Natural killer cell treated with Interleukin-12 subunit alpha and Interleukin-12 subunit beta and Interleukin-15 and Interleukin-18, amount 100 ng/mL, for 72 hours (primary cell): ENCODE data around the gene GTF3C1. TPM values are rescaled to one million over a fixed set of nuclear protein-coding genes. Genes with fewer than 3 reads are reported as not detected.

ENCODE experiments used
- ATAC-seq, 2 donors: fragments of 150-1000 bp; cut with Tn5 transposase in 1 of 2; sonication (Bioruptor Pico), chemical (Tn5 transposase) in 1 of 2; 2 replicates each; pipeline ENCODE4 v1.10.0; 2021
- DNase-seq: peaks from one replicate; pipeline ENCODE4 v3.0.0; 2022; ENCODE audit warnings: low spot score
- H3K27ac Mint-ChIP-seq, 2 donors: 1 replicate in 1 of 2; 2 replicates in 1 of 2; pipeline ENCODE4 v1.8.0; 2022; ENCODE audit warnings: mixed read lengths in 2 of 2, mild to moderate bottlenecking in 1 of 2, moderate library complexity in 1 of 2
- H3K27me3 Mint-ChIP-seq, 2 donors: 1 replicate in 1 of 2; 2 replicates in 1 of 2; pipeline ENCODE4 v1.8.0; 2022; ENCODE audit warnings: mixed read lengths in 2 of 2
- H3K36me3 Mint-ChIP-seq: one replicate; pipeline ENCODE4 v1.8.0; 2022; ENCODE audit warnings: mixed read lengths
- H3K4me1 Mint-ChIP-seq, 2 donors: 1 replicate in 1 of 2; 2 replicates in 1 of 2; pipeline ENCODE4 v1.8.0; 2022; ENCODE audit warnings: low read depth in 2 of 2, mixed read lengths in 2 of 2, mild to moderate bottlenecking in 1 of 2
- H3K4me3 Mint-ChIP-seq: one replicate; pipeline ENCODE4 v1.8.0; 2022; ENCODE audit warnings: mixed read lengths
- H3K9me3 Mint-ChIP-seq: 2 replicates; pipeline ENCODE4 v1.8.0; 2022; ENCODE audit warnings: mixed read lengths
- total RNA-seq, 2 donors: library from RNA; stranded (reverse); gene quantifications; one replicate each; pipeline ENCODE4 v1.2.3, GENCODE V29; 2022

GTF3C1 gene
- total RNA-seq, 2 donors from 2014 or later: 111 to 128 TPM

DNA sequence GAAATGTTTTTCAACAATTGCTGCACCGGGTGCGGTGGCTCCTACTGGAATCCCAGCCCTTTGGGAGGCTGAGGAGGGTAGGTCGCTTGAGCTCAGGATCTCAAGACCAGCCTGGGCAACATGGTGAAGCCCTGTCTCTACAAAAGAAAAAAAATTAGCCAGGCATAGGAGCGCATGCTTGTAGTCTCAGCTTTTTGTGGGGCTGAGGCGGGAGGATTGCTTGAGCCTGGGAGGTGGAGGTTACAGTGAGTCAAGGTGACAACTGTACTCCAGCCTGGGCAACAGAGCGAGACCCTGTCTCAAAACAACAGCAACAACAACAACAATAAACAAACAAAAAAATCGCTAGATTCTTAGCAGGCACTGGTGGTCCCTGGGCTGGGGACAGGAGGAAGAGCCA, 119.2 kb downstream of the GTF3C1 start:
- peak overlapping the region; percentile 47 for H3K4me3 Mint-ChIP-seq
- H3K27ac Mint-ChIP-seq: peak overlapping the region; percentile 49 to 95
- ATAC-seq (no peak), DNase-seq (peak; percentile 37)
- no peaks in the 10 kb centered on the region for H3K9me3 Mint-ChIP-seq
- no peaks in the 10 kb centered on the region for H3K27me3 Mint-ChIP-seq
- peaks cover 53 to 56% of the 10 kb centered on the region in 2 donors for H3K4me1 Mint-ChIP-seq
- H3K36me3 Mint-ChIP-seq: peaks cover 10% of the 10 kb centered on the region

DNA sequence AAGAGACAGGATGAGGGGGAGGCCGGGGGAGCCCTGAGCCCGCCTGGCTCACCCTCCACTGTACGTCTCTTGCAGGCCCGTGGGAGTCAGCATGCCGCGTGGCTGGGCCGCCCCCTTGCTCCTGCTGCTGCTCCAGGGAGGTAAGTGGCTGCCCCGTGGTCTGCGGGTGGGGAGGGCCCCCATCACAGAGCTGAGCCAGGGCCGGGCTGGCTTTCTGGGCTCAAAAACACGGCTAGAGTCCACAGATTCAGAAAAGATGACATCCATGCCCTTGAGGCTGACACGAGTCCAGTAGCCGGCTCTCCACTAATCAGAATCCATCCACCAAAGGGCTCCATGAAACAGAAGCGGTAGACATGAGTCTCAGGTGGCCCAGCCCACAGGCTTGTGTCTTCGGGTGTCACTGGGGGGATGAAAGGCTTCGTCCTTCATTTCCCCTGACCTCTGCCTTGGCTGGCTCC, 119.7 kb downstream of the GTF3C1 start:
- Mint-ChIP-seq H3K27ac (peak overlapping the region; percentile 49 to 95), H3K36me3 (peaks cover 12% of the 10 kb centered on the region), H3K4me3 (no peak overlapping the region), H3K9me3 (no peaks in the 10 kb centered on the region), H3K27me3 (no peaks in the 10 kb centered on the region), H3K4me1 (peaks cover 58 to 61% of the 10 kb centered on the region in 2 donors)
- ATAC-seq: no peak
- DNase-seq: peak; percentile 51

DNA sequence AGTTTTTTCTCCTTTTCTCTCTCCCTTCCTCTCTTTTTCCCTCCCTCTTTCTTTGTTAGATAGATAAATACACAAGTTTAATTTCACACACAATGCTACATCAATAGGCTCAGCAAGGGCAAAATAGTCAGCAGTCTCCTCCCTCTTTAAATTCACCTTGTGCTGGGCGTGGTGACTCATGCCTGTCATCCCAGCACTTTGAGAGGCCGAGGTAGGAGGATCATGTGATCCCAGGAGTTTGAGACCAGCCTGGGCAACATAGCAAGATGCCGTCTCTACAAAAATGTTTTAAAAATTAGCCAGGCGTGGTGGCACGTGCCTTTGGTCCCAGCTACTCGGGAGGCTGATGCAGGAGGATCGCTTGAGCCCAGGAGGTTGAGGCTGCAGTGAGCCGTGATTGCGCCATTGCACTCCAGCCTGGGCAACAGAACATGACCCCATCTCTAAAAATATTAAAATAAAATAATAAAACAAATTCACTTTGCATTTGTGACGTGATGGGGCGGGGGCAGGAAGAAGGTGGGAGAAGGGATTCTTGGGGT, 120.3 kb downstream of the GTF3C1 start:
- DNase-seq (peak; percentile 37), ATAC-seq (no peak)
- no peaks in the 10 kb centered on the region for H3K9me3 Mint-ChIP-seq
- peaks cover 13% of the 10 kb centered on the region for H3K36me3 Mint-ChIP-seq
- no peaks in the 10 kb centered on the region for H3K27me3 Mint-ChIP-seq
- peak overlapping the region; percentile 31 to 95 for H3K27ac Mint-ChIP-seq
- H3K4me1 Mint-ChIP-seq: peaks cover 64 to 67% of the 10 kb centered on the region in 2 donors
- peak overlapping the region; percentile 21 for H3K4me3 Mint-ChIP-seq

DNA sequence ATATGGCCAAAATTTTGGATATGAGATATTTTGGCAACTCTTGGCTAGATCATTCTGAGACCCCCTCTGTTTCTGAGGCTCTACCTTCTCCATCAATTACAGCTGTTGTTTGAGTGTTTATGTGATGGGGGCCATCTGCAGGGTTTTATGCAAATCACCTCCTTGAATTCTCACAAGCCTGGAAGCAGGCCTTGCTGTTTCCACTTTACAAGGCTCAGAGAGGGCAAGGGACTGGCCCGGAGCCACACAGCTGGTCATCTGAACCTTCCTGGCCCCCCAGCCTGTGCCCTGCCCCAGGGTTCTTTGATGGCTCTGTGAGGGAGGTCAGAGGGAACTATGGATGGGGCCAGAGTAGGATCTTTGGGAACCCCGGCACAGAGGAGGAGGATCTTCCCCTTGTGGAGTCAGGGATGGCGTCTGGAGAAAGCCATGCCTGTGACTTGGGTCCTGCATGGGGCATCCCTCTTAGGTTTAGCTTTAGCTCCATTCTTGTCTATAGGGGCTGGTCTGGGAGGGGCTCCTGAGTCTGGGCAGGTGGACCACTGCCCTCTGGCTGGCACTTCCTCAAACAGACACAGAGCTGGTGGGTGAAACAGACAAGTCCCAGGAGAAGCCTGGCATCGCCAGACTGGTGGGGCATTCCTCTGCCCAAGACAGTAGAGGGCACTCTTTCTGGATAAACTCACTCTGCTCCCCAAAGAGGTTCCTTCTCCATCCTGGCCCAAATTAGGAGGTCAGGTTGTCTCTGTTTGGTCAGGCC, 121.5 kb downstream of the GTF3C1 start:
- H3K27ac Mint-ChIP-seq: peak overlapping the region; percentile 93 to 95
- no peaks in the 10 kb centered on the region for H3K9me3 Mint-ChIP-seq
- no peaks in the 10 kb centered on the region for H3K27me3 Mint-ChIP-seq
- H3K4me3 Mint-ChIP-seq: peak overlapping the region; percentile 51
- H3K36me3 Mint-ChIP-seq: peaks cover 22% of the 10 kb centered on the region
- ATAC-seq (no peak), DNase-seq (peak; percentile 41)
- peaks cover 67 to 79% of the 10 kb centered on the region in 2 donors for H3K4me1 Mint-ChIP-seq

DNA sequence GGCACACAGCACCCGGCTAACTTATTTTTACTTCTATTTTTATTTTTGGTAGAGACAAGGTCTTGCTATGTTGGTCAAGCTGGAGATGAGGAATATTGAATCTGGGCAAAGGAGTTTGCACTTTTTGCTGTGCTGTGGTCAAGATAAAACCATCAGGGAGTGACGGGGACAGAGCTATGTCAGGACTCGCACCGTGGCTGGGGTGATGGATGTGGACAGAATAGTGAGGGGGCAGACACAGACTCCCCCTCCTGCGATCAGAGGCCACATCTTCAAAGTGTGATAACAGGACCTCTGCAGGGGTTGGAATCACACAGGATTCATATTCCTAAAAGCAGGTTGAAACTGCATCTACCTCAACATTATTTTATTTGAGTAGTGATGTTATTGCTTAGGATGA, 122.2 kb downstream of the GTF3C1 start:
- Mint-ChIP-seq H3K9me3 (no peaks in the 10 kb centered on the region), H3K27ac (peak overlapping the region; percentile 93 to 95), H3K27me3 (no peaks in the 10 kb centered on the region), H3K4me1 (peaks cover 60 to 74% of the 10 kb centered on the region in 2 donors), H3K4me3 (peak overlapping the region; percentile 74), H3K36me3 (peaks cover 24% of the 10 kb centered on the region)
- no peak for ATAC-seq
- peak; percentile 57 for DNase-seq

DNA sequence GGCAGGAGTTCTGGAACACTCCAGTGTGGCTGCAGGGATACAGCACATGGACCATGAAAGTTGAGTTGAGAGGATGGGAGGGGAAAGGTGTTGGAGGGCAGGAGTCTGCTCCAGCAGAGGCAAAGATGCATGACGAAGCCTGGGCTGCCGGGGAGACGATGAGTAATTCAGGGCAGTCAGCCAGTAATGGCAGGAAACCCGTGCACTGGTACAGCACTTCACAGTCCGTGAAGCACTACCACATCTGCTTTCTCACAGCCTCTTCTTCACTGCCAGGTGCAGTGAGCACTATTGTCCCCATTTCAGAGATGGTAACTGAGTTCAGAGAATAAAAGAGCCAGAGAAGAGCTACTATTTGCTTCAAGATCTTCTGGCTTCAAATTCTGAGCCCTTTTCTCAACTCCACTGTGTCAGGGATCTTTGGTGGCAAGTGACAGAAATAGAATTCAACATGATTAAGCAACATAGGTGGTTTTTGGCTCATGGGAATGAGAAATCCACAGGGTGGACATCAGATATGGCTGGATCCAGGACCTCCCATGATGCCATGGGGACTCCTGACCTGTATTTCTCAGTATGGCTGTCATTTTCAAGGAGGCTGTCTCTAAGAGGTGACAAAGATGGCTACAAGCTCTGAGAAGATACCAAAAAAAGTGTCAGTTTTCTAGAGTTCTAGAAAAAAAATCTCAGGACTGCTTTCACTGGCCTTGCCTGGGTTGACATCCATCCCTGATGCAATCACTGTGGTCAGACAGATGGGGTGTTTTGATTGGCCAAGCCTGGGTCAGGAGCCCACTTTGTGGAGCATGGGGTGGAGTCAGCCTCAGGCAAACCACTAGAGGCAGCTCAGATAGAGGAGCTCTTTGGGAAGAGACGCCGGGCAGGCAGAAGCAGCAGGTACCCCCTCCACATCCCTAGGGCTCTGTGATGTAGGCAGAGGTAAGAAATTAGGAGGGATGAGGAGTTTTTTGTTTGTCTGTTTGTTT, 123.0 kb downstream of the GTF3C1 start:
- H3K27ac Mint-ChIP-seq: peak overlapping the region; percentile 93 to 95
- H3K36me3 Mint-ChIP-seq: peaks cover 32% of the 10 kb centered on the region
- peaks cover 58 to 72% of the 10 kb centered on the region in 2 donors for H3K4me1 Mint-ChIP-seq
- DNase-seq (peak; percentile 90), ATAC-seq (peak; percentile 92 to 95)
- H3K27me3 Mint-ChIP-seq: no peaks in the 10 kb centered on the region
- H3K4me3 Mint-ChIP-seq: peak overlapping the region; percentile 74
- H3K9me3 Mint-ChIP-seq: peaks cover 4% of the 10 kb centered on the region

DNA sequence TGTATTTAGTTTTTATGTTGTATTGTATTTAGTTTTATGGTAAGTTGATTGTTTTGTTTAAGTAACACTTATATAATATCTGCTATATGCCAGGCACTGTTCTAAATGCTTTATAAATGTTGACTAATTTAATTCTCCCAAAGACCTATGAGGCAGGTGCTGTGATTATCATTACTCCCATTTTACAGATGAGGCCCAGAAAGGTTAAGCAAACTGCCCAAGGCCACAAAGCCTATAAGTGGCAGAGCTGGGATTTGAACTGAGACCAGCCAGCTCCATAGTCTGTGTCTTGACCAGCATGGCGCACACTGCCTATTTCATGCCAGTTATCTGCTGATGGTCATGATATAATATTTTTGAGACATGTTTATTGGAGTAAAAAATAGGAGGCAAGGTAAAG, 123.8 kb downstream of the GTF3C1 start:
- peaks cover 5% of the 10 kb centered on the region for H3K9me3 Mint-ChIP-seq
- H3K4me1 Mint-ChIP-seq: peaks cover 56 to 68% of the 10 kb centered on the region in 2 donors
- H3K27me3 Mint-ChIP-seq: no peaks in the 10 kb centered on the region
- no peak for DNase-seq
- peaks cover 36% of the 10 kb centered on the region for H3K36me3 Mint-ChIP-seq
- no peak for ATAC-seq
- H3K4me3 Mint-ChIP-seq: peak overlapping the region; percentile 74
- peak overlapping the region; percentile 93 to 95 for H3K27ac Mint-ChIP-seq

DNA sequence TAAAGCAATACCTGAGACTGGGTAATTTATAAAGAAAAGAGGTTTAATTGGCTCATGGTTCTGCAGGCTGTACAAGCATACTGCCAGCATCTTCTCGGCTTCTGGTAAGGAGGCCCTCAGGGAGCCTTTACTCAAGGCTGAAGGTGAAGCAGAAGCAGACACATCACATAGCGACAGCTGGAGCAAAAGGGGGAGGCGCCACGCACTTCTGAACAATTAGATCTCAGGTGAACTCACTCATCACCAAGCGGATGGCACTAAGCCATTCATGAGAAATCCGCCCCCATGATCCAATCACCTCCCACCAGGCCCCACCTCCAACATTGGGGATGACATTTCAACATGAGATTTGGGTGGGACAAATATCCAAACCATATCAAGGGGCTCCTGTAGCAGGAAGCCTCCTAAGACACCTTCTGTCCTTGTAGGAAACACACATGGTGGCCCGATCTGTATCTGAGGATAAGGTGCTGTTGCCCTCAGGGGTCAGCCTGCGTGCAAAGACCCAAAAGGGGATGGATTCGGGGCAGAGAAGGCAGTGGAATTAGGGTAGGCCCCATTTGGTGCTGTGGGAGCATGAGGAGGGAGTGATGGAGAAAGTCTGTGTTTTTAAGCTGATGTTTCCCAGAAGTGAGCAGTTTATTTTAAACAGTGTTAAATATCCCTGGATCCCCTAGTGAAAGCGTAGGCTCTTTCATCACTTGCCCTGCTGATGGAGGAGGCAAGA, 124.8 kb downstream of the GTF3C1 start:
- H3K36me3 Mint-ChIP-seq: peaks cover 47% of the 10 kb centered on the region
- H3K4me3 Mint-ChIP-seq: no peak overlapping the region
- H3K4me1 Mint-ChIP-seq: peaks cover 54 to 60% of the 10 kb centered on the region in 2 donors
- no peaks in the 10 kb centered on the region for H3K27me3 Mint-ChIP-seq
- DNase-seq (peak; percentile 44), ATAC-seq (no peak)
- peaks cover 7% of the 10 kb centered on the region for H3K9me3 Mint-ChIP-seq
- peak overlapping the region; percentile 48 to 95 for H3K27ac Mint-ChIP-seq

DNA sequence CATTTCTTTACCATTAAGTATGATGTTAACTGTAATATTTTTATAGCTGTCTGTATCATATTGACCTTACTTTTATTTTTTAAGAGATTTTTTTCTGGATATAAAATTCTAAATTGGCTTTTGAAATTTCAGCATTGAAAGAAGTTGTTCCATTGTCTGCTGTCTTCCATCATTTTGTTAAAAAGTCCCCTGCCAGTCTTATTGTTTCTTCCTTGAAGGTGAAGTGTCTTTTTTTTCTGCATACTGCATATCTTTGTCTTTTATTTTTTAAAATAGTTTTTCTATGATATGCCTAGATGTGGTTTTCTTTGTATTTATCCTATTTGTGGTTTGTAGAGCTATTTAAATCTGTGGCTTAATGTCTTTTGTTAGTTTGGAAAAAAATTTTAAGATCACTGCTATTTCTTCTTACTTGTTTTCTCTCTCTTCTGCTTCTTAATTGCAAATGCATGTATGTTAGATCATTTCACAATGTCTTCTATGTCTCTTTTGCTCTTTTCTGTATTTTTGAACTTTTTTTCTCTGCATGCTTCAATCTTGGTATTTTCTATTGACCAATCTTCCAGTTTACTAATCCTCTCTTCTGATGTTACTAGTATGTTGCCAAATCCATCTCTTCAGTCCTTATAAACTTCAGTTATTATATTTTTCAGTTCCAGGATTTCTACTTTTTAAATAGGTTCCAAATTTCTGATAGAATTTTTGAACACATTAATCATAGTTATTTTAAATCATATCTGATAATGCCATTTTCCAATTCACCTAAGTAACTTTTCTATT, 127.6 kb downstream of the GTF3C1 start:
- no peaks in the 10 kb centered on the region for H3K27me3 Mint-ChIP-seq
- no peak overlapping the region for H3K4me3 Mint-ChIP-seq
- H3K9me3 Mint-ChIP-seq: peaks cover 7% of the 10 kb centered on the region
- H3K36me3 Mint-ChIP-seq: peaks cover 56% of the 10 kb centered on the region
- ATAC-seq: no peak
- DNase-seq: no peak
- H3K4me1 Mint-ChIP-seq: peaks cover 51 to 53% of the 10 kb centered on the region in 2 donors
- peak overlapping the region in 1 of 2 donors; percentile 17 for H3K27ac Mint-ChIP-seq

DNA sequence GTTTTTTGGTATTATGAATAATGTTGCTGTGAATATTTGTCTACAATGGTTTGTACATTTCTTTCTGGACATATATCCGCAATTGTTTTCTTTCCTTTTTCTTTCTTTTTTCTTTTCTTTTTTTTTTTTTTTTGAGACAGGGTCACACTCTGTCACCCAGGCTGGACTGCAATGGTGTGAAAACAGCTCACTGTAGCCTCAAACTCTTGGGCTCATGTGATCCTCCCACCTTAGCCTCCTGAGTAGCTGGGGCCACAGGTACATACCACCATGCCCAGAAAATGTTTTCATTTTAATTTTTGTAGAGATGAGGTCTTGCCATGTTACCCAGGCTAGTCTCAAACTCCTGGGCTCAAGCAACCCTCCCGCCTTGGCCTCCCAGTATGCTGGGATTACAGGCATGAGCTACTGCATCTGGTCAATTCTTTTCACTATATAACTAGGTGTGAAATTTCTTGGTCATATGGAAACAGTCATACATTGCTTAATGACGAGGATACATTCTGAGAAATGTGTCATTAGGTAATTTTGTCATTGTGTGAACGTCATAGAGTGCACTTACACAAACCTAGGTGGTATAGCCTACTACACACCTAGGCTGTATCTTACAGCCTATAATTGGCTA, 132.6 kb downstream of the GTF3C1 start:
- Mint-ChIP-seq H3K4me3 (peak overlapping the region; percentile 57), H3K27ac (peak overlapping the region; percentile 84 to 98), H3K36me3 (peaks cover 64% of the 10 kb centered on the region), H3K27me3 (no peaks in the 10 kb centered on the region), H3K9me3 (peaks cover 4% of the 10 kb centered on the region), H3K4me1 (peaks cover 52 to 54% of the 10 kb centered on the region in 2 donors)
- ATAC-seq (peak; percentile 95 to 96), DNase-seq (no peak)

DNA sequence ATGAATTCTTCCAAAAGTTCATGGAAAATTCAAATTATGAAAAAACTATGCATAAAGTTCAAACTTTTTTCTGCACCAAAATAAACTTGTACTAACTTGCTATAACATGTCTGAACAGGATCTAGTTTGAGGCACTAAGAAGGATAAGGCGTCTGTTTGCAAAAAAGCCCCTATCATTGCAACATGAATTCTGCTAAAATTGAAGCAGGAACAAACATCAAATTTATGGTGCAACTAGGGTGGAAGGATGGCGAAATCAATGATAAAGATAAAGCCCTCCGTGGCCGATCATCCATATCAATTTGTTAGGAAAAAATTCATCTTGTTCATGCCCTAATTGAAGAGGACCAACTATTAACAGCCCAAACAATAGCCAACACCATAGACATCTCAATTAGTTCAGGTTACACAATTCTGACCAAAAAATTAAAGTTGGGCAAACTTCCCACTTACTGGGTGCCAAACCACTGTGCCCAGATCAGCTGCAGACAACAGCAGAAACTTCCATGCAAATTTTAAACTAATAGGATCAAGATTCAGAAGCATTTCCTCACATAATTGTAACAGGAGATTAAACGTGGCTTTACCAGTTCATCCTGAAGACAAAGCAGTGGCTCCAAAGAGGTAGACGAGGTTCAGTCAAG, 134.8 kb downstream of the GTF3C1 start:
- Mint-ChIP-seq H3K27me3 (no peaks in the 10 kb centered on the region), H3K4me1 (peaks cover 57 to 68% of the 10 kb centered on the region in 2 donors), H3K9me3 (no peaks in the 10 kb centered on the region), H3K36me3 (peaks cover 57% of the 10 kb centered on the region), H3K4me3 (peak overlapping the region; percentile 50), H3K27ac (peak overlapping the region; percentile 78 to 98)
- ATAC-seq (peak; percentile 21 to 65), DNase-seq (no peak)

DNA sequence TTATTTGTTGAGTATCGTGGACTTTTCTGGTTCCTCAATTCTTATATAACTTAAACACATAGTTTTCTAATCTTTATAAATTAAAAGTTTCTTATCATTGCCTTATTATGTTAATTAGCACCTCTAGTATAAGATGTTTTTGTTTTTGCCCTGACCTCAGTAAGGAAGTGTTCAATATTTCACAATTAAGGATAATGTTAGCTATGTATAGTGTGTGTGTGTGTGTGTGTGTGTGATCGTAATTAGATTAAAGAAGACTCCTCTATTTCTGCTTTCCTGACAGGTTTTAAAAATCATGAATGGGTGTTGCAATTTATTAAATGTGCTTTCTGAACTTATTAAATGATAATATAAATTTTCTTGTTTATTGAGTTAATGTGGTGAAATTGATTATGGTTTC, 135.8 kb downstream of the GTF3C1 start:
- H3K27me3 Mint-ChIP-seq: no peaks in the 10 kb centered on the region
- H3K9me3 Mint-ChIP-seq: no peaks in the 10 kb centered on the region
- peaks cover 53 to 68% of the 10 kb centered on the region in 2 donors for H3K4me1 Mint-ChIP-seq
- H3K27ac Mint-ChIP-seq: peak overlapping the region in 1 of 2 donors; percentile 98
- peak overlapping the region; percentile 39 for H3K4me3 Mint-ChIP-seq
- DNase-seq (no peak), ATAC-seq (no peak)
- peaks cover 53% of the 10 kb centered on the region for H3K36me3 Mint-ChIP-seq
